Ovary (tissue), 3 donors: Measurements from ENCODE around the gene PTPRN2.

ENCODE experiments used
- EP300 ChIP-seq: sonication (generic); formaldehyde crosslinking; IDR thresholded peaks from one replicate; pipeline ENCODE4 v1.6.1; 2017; ENCODE audit warnings: antibody characterized with exemption
- POLR2A ChIP-seq: fragments of 450-650 bp; IDR thresholded peaks from one replicate; pipeline ENCODE4 v1.6.1; 2017; ENCODE audit warnings: antibody characterized with exemption, mild to moderate bottlenecking, moderate library complexity
- TF ChIP-seq, protein P1 (sequence below), 3 donors: fragments of 450-650 bp in 2 of 3; fragments of 200-600 bp in 1 of 3; IDR thresholded peaks; one replicate each; pipeline versions ENCODE4 v1.5.1 to v1.8.0; 2016 to 2022; ENCODE audit warnings: antibody characterized with exemption in 3 of 3, mild to moderate bottlenecking in 1 of 3
- donor health status: DM: no; HTN: no; CAD: no.

DNA sequence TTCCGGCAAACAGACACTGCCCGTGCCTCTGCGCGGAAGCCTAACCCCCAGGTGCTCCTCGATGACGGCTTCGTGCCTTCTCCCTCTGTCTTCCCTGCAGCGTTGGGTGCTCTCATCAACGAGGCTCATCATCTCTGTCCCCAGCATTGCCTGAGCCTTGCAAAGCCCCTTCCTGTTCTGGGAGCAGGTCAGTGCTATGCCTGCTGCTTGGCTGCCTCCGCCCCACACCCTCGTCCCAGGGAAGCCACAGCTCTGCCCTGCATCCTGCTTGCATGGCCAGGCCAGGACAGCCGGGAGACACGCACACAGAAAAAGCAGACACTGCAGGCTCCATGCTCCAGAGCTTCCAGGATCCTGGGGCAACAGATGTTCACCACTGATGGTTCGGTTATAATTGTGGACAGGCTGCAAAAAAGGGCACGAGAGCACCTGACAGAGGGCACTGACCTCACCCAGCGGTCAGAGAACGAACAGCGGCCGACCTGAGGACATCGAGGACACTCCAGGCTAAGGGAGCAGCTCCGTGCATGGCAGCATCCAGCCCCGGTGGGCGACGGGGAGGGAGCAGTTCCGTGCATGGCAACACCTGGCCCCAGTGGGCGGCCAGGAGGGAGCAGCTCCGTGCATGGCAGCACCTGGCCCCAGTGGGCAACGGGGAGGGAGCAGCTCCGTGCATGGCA, 265.5 kb downstream of the PTPRN2 start:
- TF ChIP-seq, protein P1, sequence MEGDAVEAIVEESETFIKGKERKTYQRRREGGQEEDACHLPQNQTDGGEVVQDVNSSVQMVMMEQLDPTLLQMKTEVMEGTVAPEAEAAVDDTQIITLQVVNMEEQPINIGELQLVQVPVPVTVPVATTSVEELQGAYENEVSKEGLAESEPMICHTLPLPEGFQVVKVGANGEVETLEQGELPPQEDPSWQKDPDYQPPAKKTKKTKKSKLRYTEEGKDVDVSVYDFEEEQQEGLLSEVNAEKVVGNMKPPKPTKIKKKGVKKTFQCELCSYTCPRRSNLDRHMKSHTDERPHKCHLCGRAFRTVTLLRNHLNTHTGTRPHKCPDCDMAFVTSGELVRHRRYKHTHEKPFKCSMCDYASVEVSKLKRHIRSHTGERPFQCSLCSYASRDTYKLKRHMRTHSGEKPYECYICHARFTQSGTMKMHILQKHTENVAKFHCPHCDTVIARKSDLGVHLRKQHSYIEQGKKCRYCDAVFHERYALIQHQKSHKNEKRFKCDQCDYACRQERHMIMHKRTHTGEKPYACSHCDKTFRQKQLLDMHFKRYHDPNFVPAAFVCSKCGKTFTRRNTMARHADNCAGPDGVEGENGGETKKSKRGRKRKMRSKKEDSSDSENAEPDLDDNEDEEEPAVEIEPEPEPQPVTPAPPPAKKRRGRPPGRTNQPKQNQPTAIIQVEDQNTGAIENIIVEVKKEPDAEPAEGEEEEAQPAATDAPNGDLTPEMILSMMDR (IDR thresholded peaks at IDR 0.05): no peak
- no peak for TF ChIP-seq EP300
- no peak for TF ChIP-seq POLR2A
